OCI-LY7 (cell line): ENCODE data around the gene PPP1R36. TPM values are rescaled to one million over a fixed set of nuclear protein-coding genes. Genes with fewer than 3 reads are reported as not detected.

Experiments
- small RNA-seq: library from RNA; depleted of rRNA; stranded (forward); fragments of <200 nt; gene quantifications from one replicate; pipeline ENCODE3, GENCODE V24; 2014
- total RNA-seq, 2 experiments: library from RNA; depleted of rRNA in 1 of 2; stranded (reverse); fragments of >200 nt in 1 of 2; shearing (Covaris generic) in 1 of 2; gene quantifications; 2 replicates each; pipeline ENCODE4 v1.2.3, GENCODE V29; 2014 to 2022

PPP1R36 gene
- total RNA-seq, 2 experiments from 2014 or later: not detected

Small RNA genes lying within 50 kb of the gene (small RNA-seq; reads per million reads assigned to genes)
- gene AL049869.4: not detected

Other genes with a start within 250 kb of the PPP1R36 start
- 73.7 and 100 TPM in 2 replicates for gene MTHFD1, start 161.6 kb upstream of the PPP1R36 start, total RNA-seq (2014; rRNA removed; shearing (Covaris generic))
- gene MTHFD1, start 161.6 kb upstream of the PPP1R36 start, total RNA-seq (2022): 163 and 166 TPM in 2 replicates
- 0.31 and 0.92 TPM in 2 replicates for gene AKAP5, start 84.5 kb upstream of the PPP1R36 start, total RNA-seq (2014; rRNA removed; shearing (Covaris generic))
- gene AKAP5, start 84.5 kb upstream of the PPP1R36 start, total RNA-seq (2022): 0.57 TPM in 2 replicates
- gene ZBTB25, start 46.1 kb upstream of the PPP1R36 start, total RNA-seq (2014; rRNA removed; shearing (Covaris generic)): 16.1 and 18.4 TPM in 2 replicates
- gene ZBTB25, start 46.1 kb upstream of the PPP1R36 start, total RNA-seq (2022): 35.4 and 37.1 TPM in 2 replicates
- gene ZBTB1, start 45.2 kb upstream of the PPP1R36 start, total RNA-seq (2014; rRNA removed; shearing (Covaris generic)): 34.1 and 41.2 TPM in 2 replicates
- 47.5 and 49.5 TPM in 2 replicates for gene ZBTB1, start 45.2 kb upstream of the PPP1R36 start, total RNA-seq (2022)
- 0.54 and 0.57 TPM in 2 replicates for gene HSPA2, start 9.2 kb upstream of the PPP1R36 start, total RNA-seq (2014; rRNA removed; shearing (Covaris generic))
- 0.33 and 0.36 TPM in 2 replicates for gene HSPA2, start 9.2 kb upstream of the PPP1R36 start, total RNA-seq (2022)
- not detected in 2 replicates for gene PLEKHG3, start 154.5 kb downstream of the PPP1R36 start, total RNA-seq (2014; rRNA removed; shearing (Covaris generic))
- not detected in 2 replicates for gene PLEKHG3, start 154.5 kb downstream of the PPP1R36 start, total RNA-seq (2022)